GM12878 (cell line): Measurements from ENCODE around the gene CCN2. TPM values are rescaled to one million over a fixed set of nuclear protein-coding genes. Genes with fewer than 3 reads are reported as not detected.

ENCODE experiments used
- ATAC-seq: fragments of 200-7000 bp; cut with Tn5 transposase; 3 replicates; pipeline ENCODE4 v1.9.1; 2020; ENCODE audit warnings: mild to moderate bottlenecking, moderate library complexity
- BruUV-seq: library from RNA; stranded (reverse); fragments of 400-500 nt; replicated peaks from 2 replicates; lab custom pipeline; 2021; lab: Mats Ljungman, UMichigan
- CTCF ChIA-PET: fragments of 300-600 bp; sonication (Branson Sonifier 250); formaldehyde crosslinking; extraction: SDS; loops from one replicate; lab custom pipeline; 2021; ENCODE audit warnings: inconsistent platforms; lab: Yijun Ruan, JAX
- POLR2A ChIA-PET: fragments of 350-600 bp; formaldehyde crosslinking; extraction: SDS; loops from one replicate; lab custom pipeline; 2021; ENCODE audit warnings: inconsistent platforms; lab: Charles Lee
- RAD21 ChIA-PET: fragments of 300-600 bp; sonication (Branson Sonifier 250); formaldehyde crosslinking; loops from one replicate; lab custom pipeline; 2023; ENCODE audit warnings: antibody characterized with exemption; ENCODE audit not compliant: unreplicated experiment; lab: Charles Lee
- SMC1A ChIA-PET: fragments of 300-600 bp; sonication (Branson Sonifier 250); formaldehyde crosslinking; loops from one replicate; lab custom pipeline; 2023; ENCODE audit not compliant: unreplicated experiment, uncharacterized antibody; lab: Charles Lee
- DNase-seq: peaks from one replicate; pipeline ENCODE4 v3.0.0-alpha.2; 2011; ENCODE audit warnings: low read depth, low spot score
- FAIRE-seq: peaks from 3 replicates; lab custom pipeline; 2011; peaks lifted over from hg19 to GRCh38; lab: Jason Lieb, UNC
- H2AFZ ChIP-seq: 2 replicates; pipeline ENCODE4 v1.6.0; 2011; ENCODE audit warnings: low read depth, low read length, control low read depth; ENCODE audit not compliant: control insufficient read depth
- H3K27ac ChIP-seq: 2 replicates; pipeline ENCODE4 v1.5.1; 2011; ENCODE audit warnings: control low read depth; ENCODE audit not compliant: control insufficient read depth, insufficient read depth
- H3K27me3 ChIP-seq, 2 experiments: replicated peaks in 1 of 2; 2 replicates each; pipeline versions ENCODE4 v1.6.0 to v1.6.1; 2011; ENCODE audit warnings: low read length in 1 of 2; ENCODE audit not compliant: control insufficient read depth in 2 of 2, insufficient read depth in 2 of 2
- H3K36me3 ChIP-seq, 2 experiments: 2 replicates each; pipeline ENCODE4 v1.5.1; 2011; ENCODE audit warnings: low read length in 1 of 2; ENCODE audit not compliant: control insufficient read depth in 2 of 2, insufficient read depth in 2 of 2
- H3K4me1 ChIP-seq: 2 replicates; pipeline ENCODE4 v1.6.1; 2011; ENCODE audit warnings: mild to moderate bottlenecking, low read length, moderate library complexity, mixed read lengths; ENCODE audit not compliant: control insufficient read depth, insufficient read depth
- H3K4me2 ChIP-seq: 2 replicates; pipeline ENCODE4 v1.6.0; 2011; ENCODE audit warnings: control low read depth; ENCODE audit not compliant: control insufficient read depth, insufficient read depth
- H3K4me3 ChIP-seq: fragments of 200-600 bp; sonication (generic); 2 replicates; pipeline ENCODE4 v1.5.1; 2016
- H3K79me2 ChIP-seq: 2 replicates; pipeline ENCODE4 v1.6.0; 2011; ENCODE audit warnings: low read length; ENCODE audit not compliant: control insufficient read depth, insufficient read depth
- H3K9ac ChIP-seq: 2 replicates; pipeline ENCODE4 v1.8.0; 2011; ENCODE audit warnings: low read length, control low read depth, mixed read lengths; ENCODE audit not compliant: control insufficient read depth, insufficient read depth
- H3K9me3 ChIP-seq: replicated peaks from 3 replicates; pipeline ENCODE4 v1.5.1; 2011; ENCODE audit warnings: mild to moderate bottlenecking, low read length; ENCODE audit not compliant: control insufficient read depth, insufficient read depth
- H4K20me1 ChIP-seq: 2 replicates; pipeline ENCODE4 v1.6.0; 2011; ENCODE audit not compliant: control insufficient read depth, insufficient read depth
- CBFB ChIP-seq: IDR thresholded peaks from 2 replicates; pipeline ENCODE4 v1.6.1; 2016; ENCODE audit warnings: antibody characterized with exemption, low read depth
- CHD2 ChIP-seq: IDR thresholded peaks from 2 replicates; pipeline ENCODE4 v1.6.1; 2011; ENCODE audit warnings: low read depth, low read length, improper control_type of control experiment, borderline replicate concordance
- E4F1 ChIP-seq: fragments of 450-650 bp; IDR thresholded peaks from 2 replicates; pipeline ENCODE4 v1.6.1; 2018; ENCODE audit warnings: borderline replicate concordance, mild to moderate bottlenecking; ENCODE audit not compliant: partially characterized antibody
- EGR1 ChIP-seq, 2 experiments: IDR thresholded peaks; 1 replicate in 1 of 2; 2 replicates in 1 of 2; pipeline ENCODE4 v1.6.1; 2011 to 2012; ENCODE audit warnings: low read depth in 2 of 2, low read length in 2 of 2, borderline replicate concordance in 1 of 2, mild to moderate bottlenecking in 1 of 2, moderate library complexity in 1 of 2
- HSF1 ChIP-seq: fragments of 150-350 bp; IDR thresholded peaks from 2 replicates; pipeline ENCODE4 v1.6.1; 2014; ENCODE audit warnings: mild to moderate bottlenecking, low read depth, low read length
- MEF2B ChIP-seq: fragments of 450-650 bp; IDR thresholded peaks from 2 replicates; pipeline ENCODE4 v1.6.1; 2018; ENCODE audit warnings: mild to moderate bottlenecking, moderate library complexity; ENCODE audit not compliant: partially characterized antibody, poor library complexity, severe bottlenecking
- NR2C2 ChIP-seq: IDR thresholded peaks from 2 replicates; pipeline ENCODE4 v1.6.1; 2011; ENCODE audit warnings: borderline replicate concordance, low read depth; ENCODE audit not compliant: control insufficient read depth, insufficient read length
- PAX5 ChIP-seq: IDR thresholded peaks from 2 replicates; pipeline ENCODE4 v1.6.1; 2011; ENCODE audit warnings: low read depth, low read length, borderline replicate concordance
- PML ChIP-seq: IDR thresholded peaks from 2 replicates; pipeline ENCODE4 v1.6.1; 2012; ENCODE audit warnings: low read length, inconsistent platforms
- RAD21 ChIP-seq: IDR thresholded peaks from 2 replicates; pipeline ENCODE4 v1.6.1; 2011; ENCODE audit warnings: mild to moderate bottlenecking, low read depth, low read length, moderate library complexity; ENCODE audit not compliant: insufficient read depth
- SMC3 ChIP-seq: IDR thresholded peaks from 2 replicates; pipeline ENCODE4 v1.6.1; 2011; ENCODE audit warnings: low read length, improper control_type of control experiment, borderline replicate concordance
- SREBF1 ChIP-seq: IDR thresholded peaks from 2 replicates; pipeline ENCODE4 v1.6.1; 2012; ENCODE audit warnings: mild to moderate bottlenecking, low read length
- STAT3 ChIP-seq: IDR thresholded peaks from 2 replicates; pipeline ENCODE4 v1.6.1; 2011; ENCODE audit warnings: low read depth, low read length, improper control_type of control experiment
- ZSCAN29 ChIP-seq: fragments of 450-650 bp; IDR thresholded peaks from 2 replicates; pipeline ENCODE4 v1.6.1; 2017; ENCODE audit warnings: mild to moderate bottlenecking, moderate library complexity
- WGBS: methylation state at CpG from one replicate; pipeline ENCODE4 v1.1.6; 2016; ENCODE audit warnings: low lambda C conversion rate; ENCODE audit not compliant: insufficient replicate concordance, insufficient coverage; ENCODE audit errors: missing lambda C conversion rate; 5-methylcytosine and 5-hydroxymethylcytosine counted together
- in situ Hi-C: fragments of 300-500 bp; cut with MboI; formaldehyde crosslinking; loops from 9 replicates; pipeline ENCODE4 v1.14.3; 2018; ENCODE audit warnings: mixed read lengths
- intact Hi-C: fragments of 100-400 bp; cut with micrococcal nuclease; formaldehyde crosslinking; loops from one replicate; pipeline ENCODE4 v1.14.2; 2022; ENCODE audit not compliant: unreplicated experiment
- polyA plus RNA-seq, 11 experiments: library from polyadenylated mRNA; depleted of rRNA in 4 of 11; unstranded in 6 of 11; stranded (reverse) in 5 of 11; fragments of >200 nt; fragmentation: Nextera tagmentation in 4 of 11; fragmentation: Illumina TruSeq in 1 of 11; extraction: Ambion mirVana in 4 of 11; extraction: Trizol in 1 of 11; gene quantifications; 1 replicate in 1 of 11; 2 replicates in 10 of 11; pipeline versions ENCODE4 v1.2.1 to v1.2.3, GENCODE V29; 2011 to 2016; ENCODE audit warnings: inconsistent platforms in 2 of 11, missing spikeins in 2 of 11, low read depth in 1 of 11
- total RNA-seq, 4 experiments: library from RNA; depleted of rRNA in 3 of 4; stranded (reverse); fragments of >200 nt in 3 of 4; fragmentation: Illumina TruSeq in 1 of 4; extraction: Trizol in 1 of 4; gene quantifications; 2 replicates each; pipeline versions ENCODE4 v1.2.1 to v1.2.3, GENCODE V29; 2013 to 2021
- TF ChIP-seq, protein P1 (sequence below): fragments of 450-650 bp; IDR thresholded peaks from 2 replicates; pipeline ENCODE4 v1.6.1; 2017; ENCODE audit warnings: mild to moderate bottlenecking

Gene CCN2
- total and polyA plus RNA-seq, 10 of the 15 experiments (the other 5 are each of a cell fraction or from before 2014, with no cell fraction given) = 0.26 to 0.62 (median 0.44) TPM; not detected in 7

- in situ Hi-C loops (no loop called here), intact Hi-C loops (loop anchor here (1.0 kb wide), 1 partner anchor 39 kb away; no protein-coding TSS in a partner anchor)
- H3K79me2 ChIP-seq = no peaks in the 10 kb centered on the region
- no peak overlapping the region for H3K4me3 ChIP-seq
- H2AFZ ChIP-seq = no peak overlapping the region
- H3K36me3 ChIP-seq = no peaks in the 10 kb centered on the region
- no peaks in the 10 kb centered on the region for H3K9me3 ChIP-seq
- no peaks in the 10 kb centered on the region for H3K4me1 ChIP-seq
- peaks cover 0 to 6% of the 10 kb centered on the region in 2 experiments; a peak in 3 of 4 replicates for H3K27me3 ChIP-seq
- H4K20me1 ChIP-seq = no peaks in the 10 kb centered on the region
- ChIA-PET POLR2A (no interaction called here), CTCF (interaction anchor here (1.1 to 2.5 kb wide), 2 partner anchors 31 to 36 kb away, joined by 4 to 9 read pairs; no protein-coding TSS in a partner anchor), RAD21 (no interaction called here), SMC1A (interaction anchor here (0.9 kb wide), 1 partner anchor 11 kb away, joined by 5 read pairs; no protein-coding TSS in a partner anchor)
- H3K4me2 ChIP-seq = no peak overlapping the region
- ATAC-seq = no peak
- no TSS peak for BruUV-seq
- TF ChIP-seq SMC3 = no peak
- TF ChIP-seq EGR1 (IDR thresholded peaks at IDR 0.05; ENCODE audit: borderline replicate concordance in 1 of 2, low read depth in 2 of 2, low read length in 2 of 2) = no peak
- no peak for TF ChIP-seq E4F1
- no peak for TF ChIP-seq CHD2
- no peak for TF ChIP-seq NR2C2
- TF ChIP-seq PML = no peak
- TF ChIP-seq RAD21 = no peak
- no peak for TF ChIP-seq CBFB
- TF ChIP-seq ZSCAN29 = no peak
- no peak for TF ChIP-seq SREBF1
- TF ChIP-seq, protein P1, sequence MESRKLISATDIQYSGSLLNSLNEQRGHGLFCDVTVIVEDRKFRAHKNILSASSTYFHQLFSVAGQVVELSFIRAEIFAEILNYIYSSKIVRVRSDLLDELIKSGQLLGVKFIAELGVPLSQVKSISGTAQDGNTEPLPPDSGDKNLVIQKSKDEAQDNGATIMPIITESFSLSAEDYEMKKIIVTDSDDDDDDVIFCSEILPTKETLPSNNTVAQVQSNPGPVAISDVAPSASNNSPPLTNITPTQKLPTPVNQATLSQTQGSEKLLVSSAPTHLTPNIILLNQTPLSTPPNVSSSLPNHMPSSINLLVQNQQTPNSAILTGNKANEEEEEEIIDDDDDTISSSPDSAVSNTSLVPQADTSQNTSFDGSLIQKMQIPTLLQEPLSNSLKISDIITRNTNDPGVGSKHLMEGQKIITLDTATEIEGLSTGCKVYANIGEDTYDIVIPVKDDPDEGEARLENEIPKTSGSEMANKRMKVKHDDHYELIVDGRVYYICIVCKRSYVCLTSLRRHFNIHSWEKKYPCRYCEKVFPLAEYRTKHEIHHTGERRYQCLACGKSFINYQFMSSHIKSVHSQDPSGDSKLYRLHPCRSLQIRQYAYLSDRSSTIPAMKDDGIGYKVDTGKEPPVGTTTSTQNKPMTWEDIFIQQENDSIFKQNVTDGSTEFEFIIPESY = no peak
- TF ChIP-seq MEF2B = no peak
- no peak for TF ChIP-seq PAX5
- TF ChIP-seq HSF1 = no peak
- TF ChIP-seq STAT3 = no peak
- FAIRE-seq = no peak
- 69% methylated on average over 1 of the region's 1 CpG for WGBS
- no peak overlapping the region for H3K27ac ChIP-seq
- H3K9ac ChIP-seq = no peak overlapping the region
- no peak for DNase-seq
Measured at GRCh38 chr6:131945971-131946370, 5.2 kb downstream of the CCN2 start.
